ENCODE data around the gene TUFM. TPM values are rescaled to one million over a fixed set of nuclear protein-coding genes. Genes with fewer than 3 reads are reported as not detected.

The TUFM gene
- total RNA-seq, 1 experiment from 2014 or later: 361 TPM

DNA sequence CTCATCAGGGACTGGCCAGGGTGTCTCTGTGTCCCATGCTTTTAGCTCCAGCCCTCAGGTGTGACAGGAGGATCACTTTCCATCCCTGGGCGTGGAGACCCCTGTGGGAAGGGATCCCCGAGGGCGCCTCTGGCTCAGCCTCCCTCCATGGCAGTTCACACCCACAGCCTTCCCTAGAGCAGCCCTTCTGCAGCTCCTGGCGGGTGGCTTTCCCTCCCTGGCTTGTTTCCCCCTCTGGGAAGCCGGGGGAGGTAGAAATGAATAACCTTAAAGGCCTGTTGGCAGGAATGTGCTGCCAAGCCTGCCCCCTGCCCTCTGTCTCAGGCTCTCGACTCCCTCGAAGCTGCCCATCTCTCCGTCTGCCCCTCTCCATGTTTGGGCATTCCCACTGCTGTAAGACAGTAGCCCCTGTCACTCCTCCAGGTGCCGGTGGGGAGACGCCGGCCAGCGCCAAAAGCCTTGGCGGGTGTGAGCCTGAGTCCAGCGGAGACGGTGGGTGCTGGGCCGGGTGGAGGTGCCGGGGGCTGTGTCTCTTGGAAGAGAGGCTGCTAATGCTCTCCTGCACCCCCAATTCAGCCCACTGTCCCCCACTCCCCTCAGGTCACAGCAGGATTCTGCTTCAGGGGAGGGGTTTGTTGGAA, 30.0 kb upstream of the TUFM start:
- H3K4me2 ChIP-seq (ENCODE audit: low read length): no peak overlapping the region
- peaks cover 5 to 17% of the 10 kb centered on the region in 2 experiments; a peak in 2 of 4 replicates for H3K4me1 ChIP-seq (ENCODE audit: control insufficient read depth in 1 of 2, insufficient read depth in 2 of 2, low read length in 2 of 2)
- H3K9me2 ChIP-seq (ENCODE audit: insufficient read depth): no peaks in the 10 kb centered on the region
- CTCF ChIA-PET: no interaction called here
- H4K20me1 ChIP-seq (ENCODE audit: insufficient read depth): no peaks in the 10 kb centered on the region
- POLR2A ChIA-PET: no interaction called here
- TF ChIP-seq POLR2AphosphoS5 (IDR thresholded peaks at IDR 0.05; ENCODE audit: low read depth, low read length) (no peak), ZNF274 (IDR thresholded peaks at IDR 0.05; ENCODE audit: low read depth, low read length) (no peak), POLR2A (IDR thresholded peaks at IDR 0.05; ENCODE audit: borderline replicate concordance, extremely low read depth, insufficient read depth, insufficient read length) (no peak), SP1 (IDR thresholded peaks at IDR 0.05; ENCODE audit: low read depth) (no peak), RAD21 (IDR thresholded peaks at IDR 0.05; ENCODE audit: low read depth) (no peak)
- H3K9me3 ChIP-seq (ENCODE audit: control insufficient read depth in 1 of 2, insufficient read depth in 1 of 2, low read depth in 1 of 2, low read length in 2 of 2): no peaks in the 10 kb centered on the region
- H3K36me3 ChIP-seq (ENCODE audit: control insufficient read depth in 1 of 2, insufficient read depth in 2 of 2, low read length in 2 of 2): peaks cover 6 to 9% of the 10 kb centered on the region in 2 experiments; a peak in 2 of 4 replicates
- BruUV-seq (replicated peaks): no TSS peak
- no peak overlapping the region for H3K9ac ChIP-seq (ENCODE audit: low read length)
- no peak for ATAC-seq
- no peaks in the 10 kb centered on the region for H3K27me3 ChIP-seq (ENCODE audit: insufficient read depth, low read length)
- no peak overlapping the region for H3K4me3 ChIP-seq (replicated peaks in 1 of 2; ENCODE audit: low read depth in 1 of 2, low read length in 2 of 2)
- no peak overlapping the region for H3K27ac ChIP-seq (ENCODE audit: low read depth, low read length)
- intact Hi-C loops (cut with micrococcal nuclease): loop anchor here (5.0 kb wide), 1 partner anchor 36 kb away; no protein-coding TSS in a partner anchor
- RAD21 ChIA-PET (ENCODE audit: low non-redundant PET in 1 of 2, low total read pairs in 2 of 2, uncharacterized antibody in 2 of 2, unreplicated experiment in 2 of 2): no interaction called here
- no peak overlapping the region for H2AFZ ChIP-seq (ENCODE audit: low read depth, low read length, poor library complexity, severe bottlenecking)
- DNase-seq (ENCODE audit: low read depth, low spot score): no peak
- H3K79me2 ChIP-seq (ENCODE audit: insufficient read depth, low read length): no peaks in the 10 kb centered on the region

DNA sequence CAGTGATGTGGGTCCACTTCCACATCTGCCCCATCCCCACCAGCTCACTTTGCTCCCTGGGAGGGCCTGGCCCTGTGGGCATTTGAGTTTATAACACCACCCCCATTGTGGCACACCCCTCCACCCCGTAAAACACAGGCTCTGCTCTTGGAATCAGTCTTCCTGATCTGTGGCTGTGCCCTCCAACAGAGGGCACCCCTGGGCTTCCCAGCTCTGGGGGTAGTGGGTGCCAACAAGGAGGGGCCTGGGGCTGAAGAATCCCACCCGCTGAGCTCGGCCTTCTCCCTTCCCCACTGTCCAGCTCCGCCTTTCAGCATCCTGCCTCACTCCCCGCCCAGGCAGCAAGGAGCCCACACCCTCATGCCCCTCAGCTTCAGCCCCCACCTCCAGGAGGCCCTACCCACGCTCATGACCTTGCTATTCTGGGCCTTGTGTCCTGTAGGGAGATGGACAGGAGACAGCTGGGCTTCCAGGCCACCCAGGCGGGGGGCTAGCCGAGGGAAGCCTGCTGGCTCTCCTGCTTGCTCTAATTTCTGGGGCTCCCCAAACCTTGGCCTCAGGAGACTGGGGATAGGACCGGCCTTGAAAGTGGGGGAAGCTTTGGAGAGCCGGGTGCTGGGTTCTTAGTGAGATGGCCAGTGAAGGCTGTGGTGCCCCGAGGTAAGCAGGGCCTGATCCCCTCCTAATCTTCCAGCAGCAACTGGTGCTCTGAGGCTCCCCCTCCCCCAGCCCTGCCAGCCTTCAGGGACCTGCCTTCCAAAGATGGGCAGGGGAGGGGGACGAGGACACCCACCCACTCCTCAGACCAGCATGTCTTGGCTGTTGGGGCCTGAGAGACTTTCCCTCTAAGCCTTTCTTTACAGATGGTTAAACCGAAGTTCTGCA, 29.2 kb upstream of the TUFM start:
- RAD21 ChIA-PET (ENCODE audit: low non-redundant PET in 1 of 2, low total read pairs in 2 of 2, uncharacterized antibody in 2 of 2, unreplicated experiment in 2 of 2): interaction anchor here in 1 of 2 experiments (0.6 kb wide), 1 partner anchor 52 kb away, joined by 3 read pairs; the partner anchor contains the start of gene ATXN2L
- POLR2A ChIA-PET: no interaction called here
- Histone ChIP-seq H3K9ac (ENCODE audit: low read length) (no peak overlapping the region), H3K4me2 (ENCODE audit: low read length) (no peak overlapping the region), H4K20me1 (ENCODE audit: insufficient read depth) (no peaks in the 10 kb centered on the region), H3K27ac (ENCODE audit: low read depth, low read length) (no peak overlapping the region), H2AFZ (ENCODE audit: low read depth, low read length, poor library complexity, severe bottlenecking) (no peak overlapping the region), H3K4me3 (replicated peaks in 1 of 2; ENCODE audit: low read depth in 1 of 2, low read length in 2 of 2) (no peak overlapping the region), H3K9me2 (ENCODE audit: insufficient read depth) (no peaks in the 10 kb centered on the region), H3K9me3 (ENCODE audit: control insufficient read depth in 1 of 2, insufficient read depth in 1 of 2, low read depth in 1 of 2, low read length in 2 of 2) (no peaks in the 10 kb centered on the region), H3K79me2 (ENCODE audit: insufficient read depth, low read length) (no peaks in the 10 kb centered on the region), H3K4me1 (ENCODE audit: control insufficient read depth in 1 of 2, insufficient read depth in 2 of 2, low read length in 2 of 2) (peaks cover 5 to 17% of the 10 kb centered on the region in 2 experiments; a peak in 2 of 4 replicates), H3K36me3 (ENCODE audit: control insufficient read depth in 1 of 2, insufficient read depth in 2 of 2, low read length in 2 of 2) (peaks cover 9 to 10% of the 10 kb centered on the region in 2 experiments; a peak in 3 of 4 replicates), H3K27me3 (ENCODE audit: insufficient read depth, low read length) (no peaks in the 10 kb centered on the region)
- TF ChIP-seq EGR1 (IDR thresholded peaks at IDR 0.05; ENCODE audit: low read depth): no peak
- TF ChIP-seq, protein P1, sequence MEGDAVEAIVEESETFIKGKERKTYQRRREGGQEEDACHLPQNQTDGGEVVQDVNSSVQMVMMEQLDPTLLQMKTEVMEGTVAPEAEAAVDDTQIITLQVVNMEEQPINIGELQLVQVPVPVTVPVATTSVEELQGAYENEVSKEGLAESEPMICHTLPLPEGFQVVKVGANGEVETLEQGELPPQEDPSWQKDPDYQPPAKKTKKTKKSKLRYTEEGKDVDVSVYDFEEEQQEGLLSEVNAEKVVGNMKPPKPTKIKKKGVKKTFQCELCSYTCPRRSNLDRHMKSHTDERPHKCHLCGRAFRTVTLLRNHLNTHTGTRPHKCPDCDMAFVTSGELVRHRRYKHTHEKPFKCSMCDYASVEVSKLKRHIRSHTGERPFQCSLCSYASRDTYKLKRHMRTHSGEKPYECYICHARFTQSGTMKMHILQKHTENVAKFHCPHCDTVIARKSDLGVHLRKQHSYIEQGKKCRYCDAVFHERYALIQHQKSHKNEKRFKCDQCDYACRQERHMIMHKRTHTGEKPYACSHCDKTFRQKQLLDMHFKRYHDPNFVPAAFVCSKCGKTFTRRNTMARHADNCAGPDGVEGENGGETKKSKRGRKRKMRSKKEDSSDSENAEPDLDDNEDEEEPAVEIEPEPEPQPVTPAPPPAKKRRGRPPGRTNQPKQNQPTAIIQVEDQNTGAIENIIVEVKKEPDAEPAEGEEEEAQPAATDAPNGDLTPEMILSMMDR (IDR thresholded peaks at IDR 0.05 in 2 of 3, conservative IDR thresholded peaks at IDR 0.05 in 1 of 3; ENCODE audit: borderline replicate concordance in 1 of 3, insufficient read depth in 1 of 3, low read depth in 2 of 3, low read length in 2 of 3): 0 out of 6 replicates have a peak, but pooled peaks of 1 of the 3 experiments have one; percentile 1
- BruUV-seq (replicated peaks): no TSS peak
- no peak for ATAC-seq
- intact Hi-C loops (cut with micrococcal nuclease): loop anchor here (5.0 kb wide), 1 partner anchor 37 kb away; no protein-coding TSS in a partner anchor
- no peak for DNase-seq (ENCODE audit: low read depth, low spot score)
- CTCF ChIA-PET: interaction anchor here (0.7 to 0.9 kb wide), 2 partner anchors 11 to 70 kb away, joined by 4 to 5 read pairs; partner anchors contain the start of gene SH2B1

All from HCT116 (cell line).